Measurements from ENCODE around the gene AXIN1.

The AXIN1 gene

GRCh38 chr16:333406-334094 lies 19.0 kb downstream of the AXIN1 start:
- no peak for DNase-seq (ENCODE audit: low spot score)

DNA sequence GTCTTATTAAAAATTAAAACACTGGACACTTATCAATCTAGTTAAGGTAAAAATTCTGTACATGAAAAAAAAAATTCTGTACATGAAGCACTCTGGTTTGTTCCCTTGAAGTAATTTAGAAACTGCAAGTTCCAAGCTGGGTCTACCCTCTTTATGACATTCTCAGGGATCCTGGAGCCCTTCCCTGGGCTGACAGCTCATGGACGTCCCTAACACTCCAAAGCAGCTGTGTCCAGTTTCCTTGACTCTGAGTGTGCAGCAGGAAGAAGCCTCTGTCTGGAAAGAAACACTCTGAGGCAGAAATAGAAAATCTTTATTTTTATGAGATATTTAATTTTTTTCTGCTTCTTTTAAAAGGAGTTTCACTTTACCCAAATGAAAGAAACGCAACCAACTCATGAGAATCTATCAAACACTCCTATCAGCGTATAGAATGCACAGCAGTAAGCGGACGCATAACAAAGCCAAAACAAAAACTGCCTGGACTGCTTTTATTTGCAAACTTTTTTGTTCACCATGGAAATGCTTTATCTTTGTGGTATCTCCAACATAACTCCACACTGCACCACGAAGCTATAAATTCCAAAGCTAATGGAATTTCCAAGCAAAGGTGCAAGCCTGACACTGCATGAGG lies 21.2 kb downstream of the AXIN1 start:
- peak; percentile 54 for DNase-seq (ENCODE audit: low spot score)

- DNase-seq (ENCODE audit: low spot score), result no peak
Observed at GRCh38 chr16:330741-331140, 21.8 kb downstream of the AXIN1 start.

DNA sequence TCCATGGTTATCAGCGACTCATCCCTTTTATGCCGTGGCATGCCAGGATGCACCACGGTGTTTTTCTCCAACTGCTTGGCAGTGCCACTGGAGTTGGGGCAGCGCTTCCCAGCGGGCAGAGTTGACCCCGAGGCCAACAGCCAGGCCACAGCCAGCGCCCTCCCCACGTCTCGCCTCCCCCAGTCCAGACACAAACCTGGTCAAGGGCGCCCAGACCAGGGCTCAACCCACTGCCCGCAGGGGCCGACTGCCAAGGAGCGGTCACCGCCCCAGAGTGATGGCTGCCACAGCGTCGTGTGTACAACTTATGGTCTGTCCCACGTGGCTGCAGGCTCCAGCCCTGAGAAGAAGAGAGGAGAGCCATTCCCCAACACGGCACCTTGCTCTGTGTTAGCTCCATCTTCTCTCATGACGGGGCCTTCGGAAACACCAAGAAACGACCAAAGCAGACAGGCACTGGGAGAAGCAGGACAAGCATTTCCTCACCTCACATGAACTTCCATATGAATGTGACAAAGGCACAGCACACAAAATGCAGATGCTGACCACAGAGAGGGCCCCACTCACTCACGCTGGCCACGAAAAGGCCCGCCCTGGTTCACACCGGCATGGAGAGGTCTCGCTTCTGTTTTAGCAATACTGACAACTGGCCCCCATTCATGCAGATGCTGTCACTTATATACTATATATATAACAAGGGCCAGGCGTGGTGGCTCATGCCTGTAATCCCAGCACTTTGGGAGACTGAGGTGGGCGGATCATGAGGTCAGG lies 27.0 kb downstream of the AXIN1 start:
- no peak for DNase-seq (ENCODE audit: low spot score)

GRCh38 chr16:324451-325334 lies 27.8 kb downstream of the AXIN1 start:
- DNase-seq (ENCODE audit: low spot score), result no peak

- DNase-seq (ENCODE audit: low spot score), result no peak
Observed at GRCh38 chr16:324201-324450, 28.4 kb downstream of the AXIN1 start.

- no peak for DNase-seq (ENCODE audit: low spot score)
Observed at GRCh38 chr16:322476-323143, 29.9 kb downstream of the AXIN1 start.

- no peak for DNase-seq (ENCODE audit: low spot score)
Observed at GRCh38 chr16:321532-321931, 31.0 kb downstream of the AXIN1 start.

GRCh38 chr16:320206-320605 lies 32.3 kb downstream of the AXIN1 start:
- no peak for DNase-seq (ENCODE audit: low spot score)

GRCh38 chr16:318628-319027 lies 33.9 kb downstream of the AXIN1 start:
- DNase-seq (ENCODE audit: low spot score), result no peak

DNA sequence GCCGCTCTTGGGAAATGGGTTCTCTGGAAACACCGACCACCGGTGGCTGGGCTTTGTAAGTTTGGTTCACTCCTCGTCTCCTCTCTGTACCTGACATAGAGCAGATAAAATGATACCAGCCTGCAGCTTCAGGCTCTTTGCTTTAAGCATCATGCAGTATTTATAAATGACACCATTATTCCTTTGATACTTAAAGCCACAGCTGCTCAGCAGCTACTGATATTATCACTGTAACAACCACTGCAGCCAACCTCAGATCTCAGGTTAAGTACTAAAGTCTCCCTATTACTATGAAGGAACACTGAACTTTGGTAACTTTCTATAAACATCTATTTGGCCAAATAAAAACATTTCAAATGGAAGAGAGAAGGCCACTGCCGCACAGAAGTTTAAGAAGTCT lies 34.9 kb downstream of the AXIN1 start:
- DNase-seq (ENCODE audit: low spot score), result no peak

DNA sequence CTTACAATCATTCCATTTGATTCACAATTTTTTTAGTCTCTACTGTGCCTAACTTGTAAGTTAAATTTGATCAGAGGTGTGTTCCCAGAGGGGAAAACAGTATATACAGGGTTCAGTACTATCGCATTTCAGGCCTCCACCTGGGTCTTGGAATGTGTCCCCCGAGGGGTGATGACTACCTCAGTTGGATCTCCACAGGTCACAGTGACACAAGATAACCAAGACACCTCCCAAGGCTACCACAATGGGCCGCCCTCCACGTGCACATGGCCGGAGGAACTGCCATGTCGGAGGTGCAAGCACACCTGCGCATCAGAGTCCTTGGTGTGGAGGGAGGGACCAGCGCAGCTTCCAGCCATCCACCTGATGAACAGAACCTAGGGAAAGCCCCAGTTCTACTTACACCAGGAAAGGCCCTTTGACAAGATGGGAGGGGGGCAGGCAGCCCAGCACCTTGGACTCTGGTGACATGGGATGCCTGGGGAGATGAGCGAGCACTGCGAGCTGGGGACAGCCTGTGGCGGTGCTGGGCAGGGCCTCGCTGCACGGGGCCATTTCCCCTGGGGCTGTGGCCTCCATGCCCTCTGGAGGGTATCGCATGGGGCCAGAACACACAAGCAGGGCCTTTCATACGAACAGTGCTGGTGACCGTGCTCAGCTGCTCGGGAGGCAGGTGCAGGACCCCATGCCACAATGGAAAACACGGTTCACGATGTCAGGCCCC lies 35.6 kb downstream of the AXIN1 start:
- no peak for DNase-seq (ENCODE audit: low spot score)

DNA sequence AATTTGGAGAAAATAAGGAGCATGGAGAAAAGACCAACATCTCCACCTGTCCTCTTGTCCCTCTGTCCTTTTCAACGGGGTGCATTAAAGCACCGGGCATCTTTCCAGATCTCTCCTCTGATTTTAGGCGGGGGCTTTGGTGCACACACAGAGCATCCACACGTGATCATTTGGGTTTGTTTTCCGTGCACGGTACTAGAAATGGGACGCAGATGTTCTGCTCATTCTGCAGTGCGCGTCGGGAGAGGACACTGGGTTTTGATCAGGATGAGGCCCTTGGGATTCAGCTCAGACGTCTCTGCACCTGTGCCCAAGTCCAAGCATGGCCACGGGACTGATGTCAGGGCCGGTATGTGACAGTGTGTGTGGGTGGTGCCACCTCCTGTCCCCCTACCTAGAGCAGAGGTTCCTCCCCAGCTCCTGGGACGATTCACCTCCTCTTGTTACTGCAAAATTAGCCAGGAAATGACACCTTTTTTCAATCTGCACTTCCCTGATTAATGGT lies 37.7 kb downstream of the AXIN1 start:
- no peak for DNase-seq (ENCODE audit: low spot score)

GRCh38 chr16:314351-314750 lies 38.2 kb downstream of the AXIN1 start:
- DNase-seq (ENCODE audit: low spot score), result no peak

DNA sequence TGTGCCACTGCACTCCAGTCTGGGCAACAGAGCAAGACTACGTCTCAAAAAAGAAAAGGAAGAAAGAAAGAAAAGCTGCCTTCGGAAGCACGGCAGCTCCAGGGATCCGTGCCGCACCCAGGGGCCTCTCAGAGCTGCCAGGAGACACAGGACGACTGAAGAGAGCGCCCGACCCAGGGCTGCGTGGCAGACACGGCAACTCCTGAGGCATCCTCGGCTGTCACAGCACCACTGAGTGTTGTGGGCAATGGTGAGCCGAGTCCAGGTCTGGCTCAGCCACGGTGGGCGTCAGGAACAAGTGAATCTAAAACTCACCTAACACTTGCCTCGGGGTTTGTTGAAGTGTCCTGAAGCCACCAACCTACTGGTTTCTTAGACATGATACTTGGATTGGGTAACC lies 40.8 kb downstream of the AXIN1 start:
- DNase-seq (ENCODE audit: low spot score), result no peak

DNA sequence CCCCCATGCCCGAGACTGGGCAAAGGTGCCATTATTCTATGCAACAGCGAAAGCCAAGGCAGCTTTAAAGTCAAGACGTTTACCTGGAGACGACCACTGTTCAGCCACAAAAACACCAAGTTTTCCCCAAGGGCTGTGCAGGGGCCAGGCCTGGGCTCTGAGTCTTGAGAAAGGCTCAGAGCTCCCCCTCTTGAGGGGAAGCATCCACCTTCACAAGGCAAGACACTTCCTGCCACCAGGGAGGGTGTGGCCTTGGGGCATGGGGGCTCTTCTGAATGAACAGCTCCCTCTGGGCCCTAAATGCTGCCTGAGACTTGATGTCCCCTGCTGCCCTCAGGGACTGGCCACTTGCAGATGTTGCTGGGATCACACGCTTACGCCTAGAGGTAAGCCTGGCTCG lies 43.0 kb downstream of the AXIN1 start:
- DNase-seq (ENCODE audit: low spot score), result no peak

- DNase-seq (ENCODE audit: low spot score), result no peak
Observed at GRCh38 chr16:307691-308312, 44.7 kb downstream of the AXIN1 start.

DNA sequence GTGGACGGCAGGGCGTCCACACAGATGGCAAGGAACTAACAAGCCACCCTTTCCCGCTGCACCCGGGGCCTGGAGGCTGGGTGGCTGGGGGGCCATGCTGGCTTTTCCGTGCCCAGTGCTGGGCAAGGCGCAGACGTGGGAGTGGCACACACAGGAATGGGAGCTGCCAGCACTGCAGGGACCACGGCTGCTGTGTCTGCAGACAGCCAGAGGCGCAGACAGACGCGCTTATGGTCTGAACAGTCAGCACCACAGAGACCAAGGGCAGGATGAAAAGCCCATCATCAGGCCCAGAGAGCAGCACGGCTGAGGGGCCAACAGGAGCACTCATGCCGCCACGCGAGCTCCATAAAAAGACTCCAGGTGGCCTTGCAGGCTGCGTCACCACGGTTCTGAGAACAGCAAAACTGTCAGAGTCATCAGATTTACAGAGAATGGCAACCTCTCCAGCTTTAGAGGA lies 45.6 kb downstream of the AXIN1 start:
- no peak for DNase-seq (ENCODE audit: low spot score)

DNA sequence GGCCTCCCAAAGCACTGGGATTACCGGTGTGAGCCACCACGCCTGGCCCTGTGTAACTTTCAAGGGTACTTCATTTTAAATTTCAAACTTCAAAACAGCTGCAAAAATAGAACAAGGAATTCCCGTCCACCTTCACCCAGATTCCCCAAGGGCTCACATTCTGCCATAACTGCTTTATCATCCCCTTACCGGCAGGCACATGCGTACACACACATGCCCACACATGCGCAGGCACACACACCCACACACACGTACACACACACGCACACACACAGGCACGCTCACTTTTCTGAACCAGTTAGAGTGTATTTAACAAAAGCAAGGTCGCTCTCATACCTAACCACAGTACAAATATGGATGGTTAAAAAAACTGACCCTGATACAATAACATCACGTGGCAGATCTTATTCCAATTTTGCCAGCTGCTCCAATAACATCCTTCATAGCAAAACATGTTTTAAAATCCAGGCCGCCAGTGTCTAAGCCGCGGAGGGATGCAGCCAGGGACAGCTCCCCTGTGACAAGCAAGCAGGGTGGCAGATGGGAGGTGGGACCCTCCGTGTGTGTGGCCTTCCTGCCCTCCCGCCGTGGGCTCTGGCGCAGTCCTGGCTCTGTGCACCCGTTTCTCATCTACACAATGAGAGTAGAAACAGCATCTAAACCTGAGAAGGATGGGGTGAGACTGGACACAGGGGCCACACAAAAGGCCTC lies 46.5 kb downstream of the AXIN1 start:
- DNase-seq (ENCODE audit: low spot score), result no peak

Measured in GM03348 (cell line).